ENCODE measurements around the gene CNTNAP2. TPM values are rescaled to one million over a fixed set of nuclear protein-coding genes. Genes with fewer than 3 reads are reported as not detected.

The CNTNAP2 gene
- total RNA-seq, 1 experiment from 2014 or later, result 0.03 TPM

- intact Hi-C loops (cut with micrococcal nuclease; ENCODE audit: unreplicated experiment) (no loop called here), in situ Hi-C loops (cut with HindIII; ENCODE audit: low pct_unique_long_range_greater_than_20kb, low sequenced_read_pairs) (no loop called here)
- TF ChIP-seq TCF7L2 (IDR thresholded peaks at IDR 0.05; ENCODE audit: low read depth, low read length), result no peak
- no peak for TF ChIP-seq SIN3A (IDR thresholded peaks at IDR 0.05; ENCODE audit: borderline replicate concordance, insufficient read depth, low read depth, low read length)
- TF ChIP-seq POLR2AphosphoS5 (IDR thresholded peaks at IDR 0.05; ENCODE audit: low read depth, low read length), result no peak
- no peak for TF ChIP-seq REST (IDR thresholded peaks at IDR 0.05; ENCODE audit: insufficient read depth in 1 of 2, low read depth in 2 of 2, low read length in 1 of 2)
- no peak for TF ChIP-seq CTCF (IDR thresholded peaks at IDR 0.05)
- no peaks in the 10 kb centered on the region for H3K4me1 ChIP-seq (ENCODE audit: control insufficient read depth, insufficient read depth, low read length)
- BruUV-seq (replicated peaks), result no TSS peak
- no peak overlapping the region for H3K4me3 ChIP-seq (ENCODE audit: low read depth in 2 of 2, low read length in 2 of 2)
- H3K9me3 ChIP-seq (ENCODE audit: control insufficient read depth, insufficient read depth, low read depth, low read length), result no peaks in the 10 kb centered on the region
- ATAC-seq (no peak), DNase-seq (ENCODE audit: low read depth, low spot score) (no peak)
- ChIA-PET POLR2A (no interaction called here), CTCF (no interaction called here)
- H3K36me3 ChIP-seq (ENCODE audit: control insufficient read depth, insufficient read depth, low read length), result no peaks in the 10 kb centered on the region
- H3K27ac ChIP-seq (ENCODE audit: low read length), result no peak overlapping the region
- no peaks in the 10 kb centered on the region for H3K27me3 ChIP-seq (ENCODE audit: control insufficient read depth, insufficient read depth, low read length)
Observed at GRCh38 chr7:146249272-146249671, 132.7 kb downstream of the CNTNAP2 start.

GRCh38 chr7:146255609-146256008 is 139.0 kb downstream of the CNTNAP2 start:
- ATAC-seq (no peak), DNase-seq (ENCODE audit: low read depth, low spot score) (no peak)
- CTCF ChIA-PET, result no interaction called here
- POLR2A ChIA-PET, result no interaction called here
- in situ Hi-C loops (cut with HindIII; ENCODE audit: low pct_unique_long_range_greater_than_20kb, low sequenced_read_pairs), result no loop called here
- intact Hi-C loops (cut with micrococcal nuclease; ENCODE audit: unreplicated experiment), result no loop called here
- Histone ChIP-seq H3K4me3 (ENCODE audit: low read depth in 2 of 2, low read length in 2 of 2) (no peak overlapping the region), H3K9me3 (ENCODE audit: control insufficient read depth, insufficient read depth, low read depth, low read length) (no peaks in the 10 kb centered on the region), H3K4me1 (ENCODE audit: control insufficient read depth, insufficient read depth, low read length) (no peaks in the 10 kb centered on the region), H3K36me3 (ENCODE audit: control insufficient read depth, insufficient read depth, low read length) (no peaks in the 10 kb centered on the region), H3K27me3 (ENCODE audit: control insufficient read depth, insufficient read depth, low read length) (no peaks in the 10 kb centered on the region), H3K27ac (ENCODE audit: low read length) (no peak overlapping the region)
- TF ChIP-seq REST (IDR thresholded peaks at IDR 0.05; ENCODE audit: insufficient read depth in 1 of 2, low read depth in 2 of 2, low read length in 1 of 2) (no peak), SIN3A (IDR thresholded peaks at IDR 0.05; ENCODE audit: borderline replicate concordance, insufficient read depth, low read depth, low read length) (no peak), TCF7L2 (IDR thresholded peaks at IDR 0.05; ENCODE audit: low read depth, low read length) (no peak), POLR2AphosphoS5 (IDR thresholded peaks at IDR 0.05; ENCODE audit: low read depth, low read length) (no peak), CTCF (IDR thresholded peaks at IDR 0.05) (no peak)
- no TSS peak for BruUV-seq (replicated peaks)
